ENCODE results near the gene ZNF160. TPM values are rescaled to one million over a fixed set of nuclear protein-coding genes. Genes with fewer than 3 reads are reported as not detected.
"Not testable (repeated sequence)": the region's sequence is repeated elsewhere in the genome, so short reads cannot be mapped to it uniquely, and the experiment has no call there.

The ZNF160 gene
- polyA plus RNA-seq, 1 experiment: 23.7 TPM

- Histone ChIP-seq H3K27ac (ENCODE audit: low read depth, low read length) (peak within 1 kb of the TSS; percentile 11), H3K9me3 (ENCODE audit: control insufficient read depth, insufficient read depth, low read length) (peaks cover 20% of the 10 kb centered on the region), H3K27me3 (ENCODE audit: control insufficient read depth, insufficient read depth, low read length) (no peaks in the 10 kb centered on the region), H3K4me3 (ENCODE audit: low read depth, low read length) (peak within 1 kb of the TSS; percentile 87)
- ChIA-PET POLR2A (no interaction called here), CTCF (no interaction called here)
- DNase-seq (ENCODE audit: low read depth, low spot score): peak; percentile 41
- no peak for TF ChIP-seq CTCF (IDR thresholded peaks at IDR 0.05; ENCODE audit: low read depth, low read length)
Observed at GRCh38 chr19:53132141-53132991, 29.1 kb upstream of the ZNF160 start, which contains the start of gene ZNF415. ZNF415 (minus strand) TSS chr19:53132910; CDS start chr19:53122676, 10,234 bp downstream.

- ChIA-PET CTCF (no interaction called here), POLR2A (no interaction called here)
- peaks cover 15% of the 10 kb centered on the region for H3K9me3 ChIP-seq (ENCODE audit: control insufficient read depth, insufficient read depth, low read length)
- H3K27ac ChIP-seq (ENCODE audit: low read depth, low read length): no peak overlapping the region
- DNase-seq (ENCODE audit: low read depth, low spot score): no peak
- no peak for TF ChIP-seq CTCF (IDR thresholded peaks at IDR 0.05; ENCODE audit: low read depth, low read length)
- no peaks in the 10 kb centered on the region for H3K27me3 ChIP-seq (ENCODE audit: control insufficient read depth, insufficient read depth, low read length)
- peak overlapping the region; percentile 87 for H3K4me3 ChIP-seq (ENCODE audit: low read depth, low read length)
Observed at GRCh38 chr19:53131727-53132126, 28.5 kb upstream of the ZNF160 start.

GRCh38 chr19:53131085-53131590 is 27.9 kb upstream of the ZNF160 start:
- ChIA-PET CTCF (interaction anchor here (0.6 kb wide), 1 partner anchor 1061 kb away, joined by 3 read pairs; no protein-coding TSS in a partner anchor), POLR2A (no interaction called here)
- H3K27ac ChIP-seq (ENCODE audit: low read depth, low read length): no peak overlapping the region
- peaks cover 14% of the 10 kb centered on the region; the same call in 1 of the 2 replicates for H3K9me3 ChIP-seq (ENCODE audit: control insufficient read depth, insufficient read depth, low read length)
- no peak for DNase-seq (ENCODE audit: low read depth, low spot score)
- no peaks in the 10 kb centered on the region for H3K27me3 ChIP-seq (ENCODE audit: control insufficient read depth, insufficient read depth, low read length)
- no peak for TF ChIP-seq CTCF (IDR thresholded peaks at IDR 0.05; ENCODE audit: low read depth, low read length)
- H3K4me3 ChIP-seq (ENCODE audit: low read depth, low read length): no peak overlapping the region

- POLR2A ChIA-PET: no interaction called here
- TF ChIP-seq CTCF (IDR thresholded peaks at IDR 0.05; ENCODE audit: low read depth, low read length): no peak
- CTCF ChIA-PET: no interaction called here
Observed at GRCh38 chr19:53130506-53130905, 27.3 kb upstream of the ZNF160 start.

DNA sequence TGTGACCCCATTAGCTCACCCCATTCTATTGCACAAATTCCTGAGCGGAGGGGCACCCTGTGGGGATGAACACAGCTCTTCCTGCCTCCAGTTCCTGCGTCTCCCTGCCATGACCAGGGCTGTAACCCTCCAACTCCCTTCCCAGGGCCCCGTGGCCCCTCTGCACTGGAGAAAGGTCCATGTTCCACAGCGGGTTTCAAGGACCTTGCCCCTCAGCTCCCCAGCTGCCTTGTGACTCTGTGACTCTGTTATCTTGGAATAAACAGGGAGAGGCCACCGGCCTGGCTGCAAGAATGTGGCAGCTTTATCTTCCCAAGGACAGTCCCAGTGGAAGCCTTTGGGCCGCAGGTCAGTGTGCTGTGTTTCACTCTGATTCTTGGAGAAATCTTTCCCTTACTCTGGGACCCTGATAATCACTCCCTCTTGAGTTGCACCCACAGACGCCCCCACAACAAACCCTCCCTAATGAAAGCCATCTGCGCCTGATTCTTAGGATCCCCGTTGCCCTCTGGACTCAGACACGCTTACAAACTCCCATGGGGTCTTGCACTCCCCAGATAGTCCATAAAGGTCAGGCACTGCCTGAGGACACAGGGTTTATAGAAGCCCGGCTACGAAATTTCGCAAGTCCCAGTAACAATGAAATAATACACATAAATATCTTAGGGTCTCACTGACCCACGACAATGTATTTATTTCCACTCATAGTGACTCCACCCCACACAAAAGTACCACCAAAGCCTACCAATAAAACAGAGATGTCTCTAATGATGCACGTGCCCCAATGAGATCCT is 23.7 kb upstream of the ZNF160 start:
- not testable (repeated sequence) for H3K27ac ChIP-seq (ENCODE audit: low read depth, low read length); H3K27me3 ChIP-seq (ENCODE audit: control insufficient read depth, insufficient read depth, low read length); DNase-seq (ENCODE audit: low read depth, low spot score); H3K4me3 ChIP-seq (ENCODE audit: low read depth, low read length)
- POLR2A ChIA-PET: interaction anchor here (0.6 kb wide), 1 partner anchor 7 kb away, joined by 5 read pairs; no protein-coding TSS in a partner anchor
- H3K9me3 ChIP-seq (ENCODE audit: control insufficient read depth, insufficient read depth, low read length): peaks cover 21% of the 10 kb centered on the region
- CTCF ChIA-PET: interaction anchor here (0.7 kb wide), 1 partner anchor 50 kb away, joined by 4 read pairs; no protein-coding TSS in a partner anchor

More at GRCh38 chr19:53130506-53130905, 27.3 kb upstream of the ZNF160 start:
- Histone ChIP-seq H3K27me3 (ENCODE audit: control insufficient read depth, insufficient read depth, low read length) (no peaks in the 10 kb centered on the region), H3K9me3 (ENCODE audit: control insufficient read depth, insufficient read depth, low read length) (peaks cover 13% of the 10 kb centered on the region; the same call in 1 of the 2 replicates), H3K27ac (ENCODE audit: low read depth, low read length) (no peak overlapping the region), H3K4me3 (ENCODE audit: low read depth, low read length) (no peak overlapping the region)
- DNase-seq (ENCODE audit: low read depth, low spot score): no peak
